ENCODE measurements around the gene NDUFS1. TPM values are rescaled to one million over a fixed set of nuclear protein-coding genes. Genes with fewer than 3 reads are reported as not detected.
"Not testable (repeated sequence)": the region's sequence is repeated elsewhere in the genome, so short reads cannot be mapped to it uniquely, and the experiment has no call there.

NDUFS1 gene
- total RNA-seq, 1 donor from 2014 or later, result 33.6 TPM

DNA sequence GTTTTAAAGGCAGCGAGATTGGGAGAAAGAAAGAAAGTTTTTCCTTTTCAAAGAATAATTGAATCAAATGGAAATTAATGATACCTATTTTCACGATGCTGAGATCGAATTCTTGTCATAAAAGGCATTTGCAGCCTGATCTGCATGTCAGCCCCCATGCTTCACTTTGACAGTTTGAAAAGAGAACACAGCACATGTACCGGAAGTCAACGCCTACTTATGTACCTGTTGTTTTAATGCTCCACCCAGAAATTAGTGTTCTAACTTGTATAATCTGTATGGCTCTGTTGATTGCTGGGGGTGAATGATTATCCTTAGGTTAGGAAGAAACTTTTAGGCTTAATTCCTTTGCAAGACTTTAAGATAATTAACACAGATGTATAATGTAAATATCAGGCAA lies 31.4 kb upstream of the NDUFS1 start:
- H3K27ac ChIP-seq, result no peak overlapping the region
- no peaks in the 10 kb centered on the region for H3K27me3 ChIP-seq
- no peaks in the 10 kb centered on the region for H3K9me3 ChIP-seq
- no peak for DNase-seq (ENCODE audit: extremely low spot score in 2 of 2)
- H3K4me3 ChIP-seq, result no peak overlapping the region
- intact Hi-C loops (cut with DNase I), result no loop called here
- TF ChIP-seq, protein P1, sequence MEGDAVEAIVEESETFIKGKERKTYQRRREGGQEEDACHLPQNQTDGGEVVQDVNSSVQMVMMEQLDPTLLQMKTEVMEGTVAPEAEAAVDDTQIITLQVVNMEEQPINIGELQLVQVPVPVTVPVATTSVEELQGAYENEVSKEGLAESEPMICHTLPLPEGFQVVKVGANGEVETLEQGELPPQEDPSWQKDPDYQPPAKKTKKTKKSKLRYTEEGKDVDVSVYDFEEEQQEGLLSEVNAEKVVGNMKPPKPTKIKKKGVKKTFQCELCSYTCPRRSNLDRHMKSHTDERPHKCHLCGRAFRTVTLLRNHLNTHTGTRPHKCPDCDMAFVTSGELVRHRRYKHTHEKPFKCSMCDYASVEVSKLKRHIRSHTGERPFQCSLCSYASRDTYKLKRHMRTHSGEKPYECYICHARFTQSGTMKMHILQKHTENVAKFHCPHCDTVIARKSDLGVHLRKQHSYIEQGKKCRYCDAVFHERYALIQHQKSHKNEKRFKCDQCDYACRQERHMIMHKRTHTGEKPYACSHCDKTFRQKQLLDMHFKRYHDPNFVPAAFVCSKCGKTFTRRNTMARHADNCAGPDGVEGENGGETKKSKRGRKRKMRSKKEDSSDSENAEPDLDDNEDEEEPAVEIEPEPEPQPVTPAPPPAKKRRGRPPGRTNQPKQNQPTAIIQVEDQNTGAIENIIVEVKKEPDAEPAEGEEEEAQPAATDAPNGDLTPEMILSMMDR (IDR thresholded peaks at IDR 0.05), result no peak
- no peak for TF ChIP-seq POLR2A (IDR thresholded peaks at IDR 0.05)
- no peak for TF ChIP-seq POLR2AphosphoS5 (IDR thresholded peaks at IDR 0.05; ENCODE audit: insufficient read depth in 1 of 2, low read depth in 1 of 2)
- no peaks in the 10 kb centered on the region for H3K4me1 ChIP-seq
- no peaks in the 10 kb centered on the region for H3K36me3 ChIP-seq

DNA sequence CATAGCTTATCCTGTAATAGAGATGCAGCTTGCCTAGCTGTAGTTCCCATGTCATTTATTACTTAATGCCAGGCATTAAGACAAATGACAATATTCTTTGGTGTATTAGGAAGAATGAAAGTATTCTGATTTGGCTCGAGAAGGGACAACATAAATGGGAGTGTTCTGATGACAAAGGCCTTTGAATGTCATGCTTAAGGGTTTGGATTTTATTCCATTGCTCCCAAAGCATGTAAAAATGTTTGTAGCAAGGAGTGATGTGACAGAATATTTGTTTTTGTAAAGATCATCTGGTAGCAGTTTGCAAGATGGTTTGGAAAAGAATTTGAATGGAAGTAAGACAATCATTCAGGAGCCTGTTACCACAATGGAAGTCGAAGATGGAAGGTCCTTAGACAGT lies 30.9 kb upstream of the NDUFS1 start:
- no peak for DNase-seq (ENCODE audit: extremely low spot score in 2 of 2)
- no peak overlapping the region for H3K27ac ChIP-seq
- no peaks in the 10 kb centered on the region for H3K27me3 ChIP-seq
- H3K36me3 ChIP-seq, result no peaks in the 10 kb centered on the region
- no peaks in the 10 kb centered on the region for H3K9me3 ChIP-seq
- TF ChIP-seq, protein P1 (IDR thresholded peaks at IDR 0.05), result no peak
- no peak for TF ChIP-seq POLR2A (IDR thresholded peaks at IDR 0.05)
- TF ChIP-seq POLR2AphosphoS5 (IDR thresholded peaks at IDR 0.05; ENCODE audit: insufficient read depth in 1 of 2, low read depth in 1 of 2), result no peak
- no peaks in the 10 kb centered on the region for H3K4me1 ChIP-seq
- intact Hi-C loops (cut with DNase I), result no loop called here
- H3K4me3 ChIP-seq, result no peak overlapping the region

DNA sequence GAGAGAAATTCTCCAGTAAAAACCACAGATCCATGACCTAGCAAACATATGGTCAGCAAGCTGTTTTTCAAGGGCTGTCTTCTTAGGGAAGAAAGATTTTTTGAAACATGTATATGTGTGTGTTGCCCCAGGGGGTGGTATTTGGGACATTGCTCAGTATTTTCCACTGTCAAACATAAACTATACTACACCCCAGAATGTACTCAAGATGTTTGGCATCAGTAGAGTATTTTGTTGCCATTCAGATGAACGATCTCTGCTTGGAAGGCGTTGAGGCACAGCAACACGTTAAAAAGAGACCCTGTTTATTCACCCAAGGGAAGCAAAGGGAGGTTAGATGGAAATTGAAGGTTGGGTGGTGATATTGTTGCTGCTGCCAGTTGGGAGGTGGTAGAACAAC lies 30.4 kb upstream of the NDUFS1 start:
- intact Hi-C loops (cut with DNase I), result no loop called here
- H3K27me3 ChIP-seq, result no peaks in the 10 kb centered on the region
- H3K27ac ChIP-seq, result no peak overlapping the region
- TF ChIP-seq POLR2A (IDR thresholded peaks at IDR 0.05), result no peak
- TF ChIP-seq POLR2AphosphoS5 (IDR thresholded peaks at IDR 0.05; ENCODE audit: insufficient read depth in 1 of 2, low read depth in 1 of 2), result no peak
- TF ChIP-seq, protein P1 (IDR thresholded peaks at IDR 0.05), result no peak
- DNase-seq (ENCODE audit: extremely low spot score in 2 of 2), result no peak
- no peaks in the 10 kb centered on the region for H3K9me3 ChIP-seq
- no peaks in the 10 kb centered on the region for H3K4me1 ChIP-seq
- H3K4me3 ChIP-seq, result no peak overlapping the region
- H3K36me3 ChIP-seq, result no peaks in the 10 kb centered on the region

DNA sequence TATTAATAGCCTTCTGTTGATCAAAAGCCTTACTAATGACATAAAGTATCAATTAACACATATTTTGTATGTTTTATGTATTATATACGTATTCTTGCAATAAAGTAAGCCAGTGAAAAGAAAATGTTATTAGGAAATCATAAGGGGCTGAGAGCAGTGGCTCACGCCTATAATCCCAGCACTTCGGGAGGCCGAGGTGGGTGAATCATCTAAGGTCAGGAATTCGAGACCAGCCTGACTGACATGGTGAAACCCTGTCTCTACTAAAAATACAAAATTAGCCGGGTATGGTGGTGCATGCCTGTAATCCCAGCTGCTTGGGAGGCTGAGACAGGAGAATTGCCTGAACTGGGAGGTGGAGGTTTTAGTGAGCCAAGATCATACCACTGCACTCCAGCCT lies 22.3 kb upstream of the NDUFS1 start:
- H3K36me3 ChIP-seq; H3K27ac ChIP-seq; intact Hi-C loops (cut with DNase I); DNase-seq (ENCODE audit: extremely low spot score in 2 of 2); H3K27me3 ChIP-seq; H3K4me3 ChIP-seq; H3K4me1 ChIP-seq; H3K9me3 ChIP-seq: not testable (repeated sequence)

DNA sequence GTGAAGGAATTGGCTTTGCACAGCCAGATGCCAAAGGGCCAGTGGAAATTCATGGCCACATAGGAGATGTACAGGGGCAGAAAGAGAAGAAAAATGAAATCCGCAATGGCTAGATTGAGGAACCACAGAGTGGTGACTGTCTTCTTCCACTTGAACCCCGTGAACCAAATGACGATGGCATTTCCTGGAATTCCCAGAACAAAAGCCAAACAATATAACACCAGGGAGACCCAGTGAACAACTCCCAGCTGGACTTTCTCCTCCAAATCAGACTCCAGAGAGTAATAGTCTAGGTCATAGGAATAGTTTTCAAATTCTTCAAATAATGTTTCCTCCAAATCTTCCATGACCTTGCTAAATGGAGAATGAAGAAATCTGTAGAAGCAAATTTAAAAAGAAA lies 17.7 kb upstream of the NDUFS1 start:
- Histone ChIP-seq H3K4me1 (no peaks in the 10 kb centered on the region), H3K9me3 (no peaks in the 10 kb centered on the region)

More for the DNA sequence above, 17.7 kb upstream of the NDUFS1 start:
- Histone ChIP-seq H3K36me3 (no peaks in the 10 kb centered on the region), H3K4me3 (no peak overlapping the region), H3K27ac (no peak overlapping the region), H3K27me3 (no peaks in the 10 kb centered on the region)
- no peak for DNase-seq (ENCODE audit: extremely low spot score in 2 of 2)
- intact Hi-C loops (cut with DNase I), result no loop called here
- TF ChIP-seq POLR2AphosphoS5 (IDR thresholded peaks at IDR 0.05; ENCODE audit: insufficient read depth in 1 of 2, low read depth in 1 of 2), result no peak
- no peak for TF ChIP-seq POLR2A (IDR thresholded peaks at IDR 0.05)
- TF ChIP-seq, protein P1 (IDR thresholded peaks at IDR 0.05), result no peak
